Embryonic facial prominence (tissue), 1 donor: ENCODE results near the gene ATP6V0B.

Experiments used
- DNase-seq: peaks from one replicate; pipeline ENCODE4 v3.0.0-alpha.2; 2016; ENCODE audit errors: extremely low spot score

The ATP6V0B gene

GRCh38 chr1:43946236-43947060 is 28.3 kb upstream of the ATP6V0B start, which contains the start of gene IPO13:
IPO13 (plus strand) TSS chr1:43946950; CDS start chr1:43947601, 651 bp downstream.
- peak; percentile 92 for DNase-seq

DNA sequence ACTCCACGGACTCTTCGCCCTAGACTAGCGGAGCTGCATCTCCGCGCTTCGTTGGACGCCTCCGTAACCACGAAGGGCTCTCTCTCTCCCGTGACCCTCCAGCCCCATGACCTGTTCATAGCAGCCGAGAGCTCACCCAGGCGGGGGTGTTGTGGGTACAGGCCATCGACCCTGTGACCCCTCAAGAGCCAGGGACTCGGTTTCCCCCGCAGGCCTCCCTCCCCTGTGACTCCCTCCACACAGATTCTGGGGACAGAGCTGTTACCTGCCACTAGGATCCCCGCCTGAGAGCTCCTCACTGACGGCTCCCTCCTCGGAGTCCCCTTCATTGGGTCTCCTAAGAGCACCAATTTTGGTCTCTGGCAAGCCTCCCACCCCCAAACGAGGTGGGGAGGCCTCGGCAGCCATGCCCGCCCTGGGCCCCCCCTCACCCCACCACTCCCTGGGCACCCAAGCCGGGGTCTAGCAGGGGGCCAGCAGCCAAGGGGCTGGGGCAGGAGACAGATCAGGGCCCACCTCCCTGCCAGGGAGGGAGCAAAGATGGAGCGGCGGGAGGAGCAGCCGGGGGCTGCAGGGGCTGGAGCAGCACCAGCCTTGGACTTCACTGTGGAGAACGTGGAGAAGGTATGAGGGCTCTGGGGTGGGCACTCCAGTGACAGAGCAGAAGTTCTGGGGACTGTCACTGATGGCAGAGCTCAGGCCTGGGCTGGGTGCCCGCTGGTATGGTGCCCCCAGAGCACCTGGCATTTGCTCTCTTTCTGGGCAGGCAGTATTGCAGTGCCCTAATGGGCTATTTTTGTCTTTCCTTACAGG is 27.5 kb upstream of the ATP6V0B start:
- DNase-seq, result no peak

- DNase-seq, result no peak
Measured at GRCh38 chr1:43947874-43948437, 26.8 kb upstream of the ATP6V0B start.

DNA sequence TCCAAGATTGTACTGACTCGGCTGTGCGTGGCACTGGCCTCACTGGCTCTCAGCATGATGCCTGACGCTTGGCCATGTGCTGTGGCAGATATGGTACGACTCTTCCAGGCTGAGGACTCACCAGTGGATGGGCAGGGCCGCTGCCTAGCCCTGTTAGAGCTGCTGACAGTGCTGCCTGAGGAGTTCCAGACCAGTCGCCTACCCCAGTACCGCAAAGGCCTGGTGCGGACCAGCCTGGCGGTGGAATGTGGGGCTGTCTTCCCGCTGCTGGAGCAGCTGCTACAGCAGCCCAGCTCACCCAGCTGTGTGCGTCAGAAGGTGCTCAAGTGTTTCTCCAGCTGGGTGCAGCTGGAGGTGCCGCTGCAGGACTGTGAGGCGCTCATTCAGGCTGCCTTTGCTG is 25.1 kb upstream of the ATP6V0B start:
- DNase-seq, result no peak

- DNase-seq, result no peak
Measured at GRCh38 chr1:43951021-43951985, 23.5 kb upstream of the ATP6V0B start.

GRCh38 chr1:43952731-43953346 is 21.9 kb upstream of the ATP6V0B start:
- no peak for DNase-seq

GRCh38 chr1:43953361-43953760 is 21.4 kb upstream of the ATP6V0B start:
- DNase-seq, result no peak

GRCh38 chr1:43954036-43954435 is 20.7 kb upstream of the ATP6V0B start:
- DNase-seq, result no peak

GRCh38 chr1:43956234-43956633 is 18.5 kb upstream of the ATP6V0B start:
- no peak for DNase-seq

- no peak for DNase-seq
Measured at GRCh38 chr1:43957407-43958040, 17.2 kb upstream of the ATP6V0B start.

DNA sequence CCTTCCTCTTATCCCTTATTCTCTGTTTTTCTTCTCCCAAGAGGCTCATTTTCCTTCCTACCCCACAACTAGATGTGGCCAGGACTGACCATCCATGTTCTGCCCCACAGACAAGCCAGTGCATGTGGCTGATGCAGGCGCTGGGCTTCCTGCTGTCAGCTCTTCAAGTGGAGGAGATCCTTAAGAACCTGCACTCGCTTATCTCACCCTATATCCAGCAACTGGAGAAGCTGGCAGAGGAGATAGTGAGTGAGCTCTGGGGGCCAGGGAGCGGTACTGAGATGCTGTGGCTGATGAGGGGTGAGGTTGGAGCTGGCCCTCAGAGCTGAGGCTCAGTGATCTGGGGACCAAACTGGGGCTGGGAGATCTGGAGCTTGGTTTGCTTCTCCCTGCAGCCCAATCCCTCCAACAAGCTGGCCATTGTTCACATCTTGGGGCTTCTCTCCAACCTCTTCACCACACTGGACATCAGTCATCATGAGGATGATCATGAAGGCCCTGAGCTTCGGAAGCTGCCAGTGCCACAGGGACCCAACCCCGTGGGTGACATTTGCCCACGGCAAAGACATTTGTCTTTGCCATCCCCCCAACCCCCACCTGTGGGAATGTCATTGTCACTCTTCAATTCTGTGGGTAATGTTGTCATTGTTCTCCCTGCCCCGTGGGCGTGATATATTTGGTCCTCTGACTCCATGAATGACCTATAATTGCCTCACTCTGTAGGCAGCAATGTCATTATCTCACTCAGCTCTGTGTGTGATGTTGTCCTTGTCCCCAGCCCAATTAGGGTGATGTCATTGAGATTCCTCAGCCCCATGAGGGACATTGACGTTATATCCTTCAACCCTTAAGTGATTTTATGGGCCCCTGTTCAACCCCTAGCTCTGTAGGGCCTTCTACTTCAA is 16.2 kb upstream of the ATP6V0B start:
- DNase-seq, result no peak

DNA sequence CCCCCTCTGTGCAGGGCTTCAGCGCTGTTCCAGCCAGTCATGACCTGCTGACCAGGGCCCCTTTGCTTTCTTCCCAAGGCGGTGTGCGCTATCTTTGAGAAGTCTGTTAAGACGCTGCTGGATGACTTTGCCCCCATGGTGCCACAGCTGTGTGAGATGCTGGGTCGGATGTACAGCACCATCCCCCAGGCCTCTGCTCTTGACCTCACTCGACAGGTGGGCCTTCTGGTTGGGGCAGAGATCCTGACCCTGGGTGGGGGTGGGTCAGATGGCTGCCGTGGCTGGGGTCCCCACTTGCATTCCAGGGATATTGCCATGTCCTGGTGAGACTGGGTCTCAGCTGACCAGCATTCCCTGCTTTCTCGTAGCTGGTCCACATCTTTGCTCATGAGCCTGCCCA is 14.0 kb upstream of the ATP6V0B start:
- DNase-seq, result no peak

- no peak for DNase-seq
Measured at GRCh38 chr1:43961692-43962091, 13.1 kb upstream of the ATP6V0B start.

GRCh38 chr1:43962324-43962723 is 12.4 kb upstream of the ATP6V0B start:
- no peak for DNase-seq

DNA sequence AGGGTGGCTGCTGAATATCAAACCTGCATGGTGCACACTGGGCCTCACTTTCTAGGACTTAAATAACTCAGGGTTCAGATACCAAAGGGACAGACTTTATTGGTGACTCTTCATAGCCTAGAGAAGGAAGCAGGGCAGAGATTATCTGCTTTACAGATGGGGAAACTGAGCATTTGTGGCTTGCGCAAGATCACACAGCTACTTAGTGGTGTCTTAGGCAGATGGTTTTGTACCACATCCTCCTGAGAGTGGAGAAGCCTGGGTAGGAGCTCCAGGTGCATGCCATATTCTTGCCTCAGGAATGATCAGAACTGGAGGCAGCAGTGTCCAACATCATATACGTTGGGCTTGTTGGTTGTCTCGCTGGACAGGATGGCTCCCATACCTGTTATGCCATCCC is 11.8 kb upstream of the ATP6V0B start:
- DNase-seq, result no peak

- DNase-seq, result no peak
Measured at GRCh38 chr1:43963890-43964289, 10.9 kb upstream of the ATP6V0B start.

DNA sequence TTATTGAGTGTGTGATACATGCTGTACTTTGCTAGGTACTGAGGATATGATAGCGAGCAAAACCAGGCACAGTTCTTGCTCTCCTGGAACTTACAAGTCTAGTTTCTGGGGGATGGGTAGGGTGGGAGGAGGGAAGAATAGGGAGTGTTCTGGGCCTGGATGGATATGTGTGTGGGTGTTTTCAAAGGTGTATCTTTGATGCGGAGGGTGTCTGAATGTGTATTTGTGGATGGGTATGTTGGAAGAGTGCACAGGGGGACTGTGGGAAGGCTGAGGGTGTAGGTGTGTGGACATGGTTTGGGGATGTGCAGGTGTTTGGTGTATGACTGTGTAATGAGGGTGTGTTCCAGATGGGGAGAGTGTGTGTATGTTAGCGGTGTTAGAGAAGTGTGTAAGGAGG is 9.4 kb upstream of the ATP6V0B start:
- no peak for DNase-seq

- no peak for DNase-seq
Measured at GRCh38 chr1:43968348-43968948, 6.3 kb upstream of the ATP6V0B start.

- DNase-seq, result no peak
Measured at GRCh38 chr1:43969416-43969745, 5.4 kb upstream of the ATP6V0B start.
